ENCODE measurements around the gene ADAMTS19. TPM values are rescaled to one million over a fixed set of nuclear protein-coding genes. Genes with fewer than 3 reads are reported as not detected.
"Not testable (repeated sequence)": the region's sequence is repeated elsewhere in the genome, so short reads cannot be mapped to it uniquely, and the experiment has no call there.

ADAMTS19 gene
- total RNA-seq, 1 experiment from 2014 or later, result 0.06 TPM

- no peak for DNase-seq (ENCODE audit: low read depth)
Observed at GRCh38 chr5:129476751-129477150, 16.7 kb downstream of the ADAMTS19 start.

- no peak for DNase-seq (ENCODE audit: low read depth)
Observed at GRCh38 chr5:129477532-129477931, 17.4 kb downstream of the ADAMTS19 start.

- no peak for DNase-seq (ENCODE audit: low read depth)
Observed at GRCh38 chr5:129481161-129481560, 21.1 kb downstream of the ADAMTS19 start.

GRCh38 chr5:129496421-129496820 lies 36.3 kb downstream of the ADAMTS19 start:
- DNase-seq (ENCODE audit: low read depth), result no peak

GRCh38 chr5:129496864-129497595 lies 36.9 kb downstream of the ADAMTS19 start:
- DNase-seq (ENCODE audit: low read depth), result no peak

GRCh38 chr5:129499208-129499852 lies 39.2 kb downstream of the ADAMTS19 start:
- no peak for DNase-seq (ENCODE audit: low read depth)

- DNase-seq (ENCODE audit: low read depth), result no peak
Observed at GRCh38 chr5:129500101-129500500, 40.0 kb downstream of the ADAMTS19 start.

- DNase-seq (ENCODE audit: low read depth), result peak; percentile 24
Observed at GRCh38 chr5:129506086-129506485, 46.0 kb downstream of the ADAMTS19 start.

GRCh38 chr5:129506950-129507349 lies 46.9 kb downstream of the ADAMTS19 start:
- DNase-seq (ENCODE audit: low read depth), result no peak

GRCh38 chr5:129507527-129507926 lies 47.4 kb downstream of the ADAMTS19 start:
- DNase-seq (ENCODE audit: low read depth), result no peak

GRCh38 chr5:129508606-129509005 lies 48.5 kb downstream of the ADAMTS19 start:
- no peak for DNase-seq (ENCODE audit: low read depth)

- no peak for DNase-seq (ENCODE audit: low read depth)
Observed at GRCh38 chr5:129509363-129509975, 49.4 kb downstream of the ADAMTS19 start.

GRCh38 chr5:129511291-129511690 lies 51.2 kb downstream of the ADAMTS19 start:
- peak; percentile 3 for DNase-seq (ENCODE audit: low read depth)

- no peak for DNase-seq (ENCODE audit: low read depth)
Observed at GRCh38 chr5:129541051-129541450, 81.0 kb downstream of the ADAMTS19 start.

GRCh38 chr5:129541648-129542251 lies 81.7 kb downstream of the ADAMTS19 start:
- peak; percentile 32 for DNase-seq (ENCODE audit: low read depth)

- DNase-seq (ENCODE audit: low read depth), result no peak
Observed at GRCh38 chr5:129547137-129547536, 87.0 kb downstream of the ADAMTS19 start.

- DNase-seq (ENCODE audit: low read depth), result peak; percentile 1
Observed at GRCh38 chr5:129554134-129554904, 94.2 kb downstream of the ADAMTS19 start.

GRCh38 chr5:129563585-129563984 lies 103.5 kb downstream of the ADAMTS19 start:
- DNase-seq (ENCODE audit: low read depth), result no peak

GRCh38 chr5:129569295-129569694 lies 109.2 kb downstream of the ADAMTS19 start:
- no peak for DNase-seq (ENCODE audit: low read depth)

- no peak for DNase-seq (ENCODE audit: low read depth)
Observed at GRCh38 chr5:129572060-129572459, 112.0 kb downstream of the ADAMTS19 start.

- not testable (repeated sequence) for DNase-seq (ENCODE audit: low read depth)
Observed at GRCh38 chr5:129584496-129584895, 124.4 kb downstream of the ADAMTS19 start.
